Measurements from ENCODE around the gene GAGE12J. TPM values are rescaled to one million over a fixed set of nuclear protein-coding genes. Genes with fewer than 3 reads are reported as not detected.
"Not testable (repeated sequence)": the region's sequence is repeated elsewhere in the genome, so short reads cannot be mapped to it uniquely, and the experiment has no call there.

Gene GAGE12J
- total RNA-seq, 4 donors from 2014 or later: not detected

GRCh38 chrX:49309401-49309981 lies 12.3 kb upstream of the GAGE12J start:
- H3K9me3 ChIP-seq: no peaks in the 10 kb centered on the region
- WGBS, 2 donors: 0 to 32% methylated on average over 8 of the region's 8 CpGs
- no peaks in the 10 kb centered on the region for H3K27me3 ChIP-seq
- peak overlapping the region; percentile 45 to 86 (median 75) for H3K27ac ChIP-seq
- peaks cover 0 to 21% (median 10%) of the 10 kb centered on the region in 3 donors for H3K4me1 ChIP-seq
- no peaks in the 10 kb centered on the region for H3K36me3 ChIP-seq
- H3K4me3 ChIP-seq: peak overlapping the region; percentile 5 to 53 (median 32)
- TF ChIP-seq CTCF (IDR thresholded peaks at IDR 0.05) (no peak), POLR2A (IDR thresholded peaks at IDR 0.05) (no peak)
- no peak for DNase-seq
- intact Hi-C loops (cut with DNase I): no loop called here

GRCh38 chrX:49310371-49310770 lies 11.5 kb upstream of the GAGE12J start:
- Histone ChIP-seq H3K9me3 (no peaks in the 10 kb centered on the region), H3K27me3 (no peaks in the 10 kb centered on the region), H3K4me1 (peaks cover 0 to 21% (median 10%) of the 10 kb centered on the region in 3 donors), H3K27ac (peak overlapping the region in 2 of 4 donors; percentile 85 to 86), H3K36me3 (no peaks in the 10 kb centered on the region), H3K4me3 (no peak overlapping the region)
- intact Hi-C loops (cut with DNase I): no loop called here
- DNase-seq: no peak
- 73 to 83% methylated on average over 9 to 18 of the region's 18 CpGs for WGBS, 2 donors
- TF ChIP-seq POLR2A (IDR thresholded peaks at IDR 0.05): no peak

- intact Hi-C loops (cut with DNase I): no loop called here
- Histone ChIP-seq H3K27ac (no peak overlapping the region), H3K9me3 (no peaks in the 10 kb centered on the region), H3K27me3 (no peaks in the 10 kb centered on the region), H3K36me3 (no peaks in the 10 kb centered on the region), H3K4me1 (peaks cover 0 to 21% (median 10%) of the 10 kb centered on the region in 3 donors), H3K4me3 (no peak overlapping the region)
- TF ChIP-seq POLR2A (IDR thresholded peaks at IDR 0.05): no peak
- no peak for TF ChIP-seq CTCF (IDR thresholded peaks at IDR 0.05)
- DNase-seq: no peak
- WGBS, 2 donors: 53 to 84% methylated on average over 2 of the region's 2 CpGs
Observed at GRCh38 chrX:49312176-49312575, 9.7 kb upstream of the GAGE12J start.

GRCh38 chrX:49316085-49316484 lies 5.8 kb upstream of the GAGE12J start:
- no peaks in the 10 kb centered on the region for H3K4me1 ChIP-seq
- no peak overlapping the region for H3K4me3 ChIP-seq
- DNase-seq: no peak
- no peaks in the 10 kb centered on the region for H3K36me3 ChIP-seq
- TF ChIP-seq POLR2A (IDR thresholded peaks at IDR 0.05) (no peak), CTCF (IDR thresholded peaks at IDR 0.05) (no peak)
- no peak overlapping the region for H3K27ac ChIP-seq
- no peaks in the 10 kb centered on the region for H3K27me3 ChIP-seq
- 65 to 67% methylated on average over 4 of the region's 4 CpGs for WGBS, 2 donors
- intact Hi-C loops (cut with DNase I): no loop called here
- H3K9me3 ChIP-seq: no peaks in the 10 kb centered on the region

GRCh38 chrX:49322266-49322665 lies 429 bp downstream of the GAGE12J start:
- H3K4me1 ChIP-seq; H3K36me3 ChIP-seq; H3K27me3 ChIP-seq; H3K27ac ChIP-seq; H3K4me3 ChIP-seq; DNase-seq; intact Hi-C loops (cut with DNase I); H3K9me3 ChIP-seq: not testable (repeated sequence)
- WGBS, 2 donors: no CpG with 5 or more reads among the region's 27 CpGs

- intact Hi-C loops (cut with DNase I); DNase-seq; H3K4me3 ChIP-seq; H3K4me1 ChIP-seq; H3K36me3 ChIP-seq; H3K27me3 ChIP-seq; H3K27ac ChIP-seq; H3K9me3 ChIP-seq: not testable (repeated sequence)
- 54% methylated on average over 4 of the region's 7 CpGs; no CpG with 5 or more reads in 1 of the 2 donors for WGBS, 2 donors
Observed at GRCh38 chrX:49323735-49324134, 1.9 kb downstream of the GAGE12J start.

- H3K27me3 ChIP-seq; H3K4me1 ChIP-seq; H3K9me3 ChIP-seq; DNase-seq; H3K27ac ChIP-seq; H3K36me3 ChIP-seq; H3K4me3 ChIP-seq; intact Hi-C loops (cut with DNase I): not testable (repeated sequence)
- 77 to 100% methylated on average over 2 to 7 of the region's 11 CpGs for WGBS, 2 donors
Observed at GRCh38 chrX:49330421-49330820, 8.6 kb downstream of the GAGE12J start.

GRCh38 chrX:49331282-49331681 lies 9.4 kb downstream of the GAGE12J start, which contains the start of gene GAGE13:
GAGE13 (plus strand) TSS chrX:49331582; CDS start chrX:49332738, 1,156 bp downstream.
- H3K27ac ChIP-seq; H3K27me3 ChIP-seq; H3K4me3 ChIP-seq; H3K9me3 ChIP-seq; H3K4me1 ChIP-seq; H3K36me3 ChIP-seq; DNase-seq; intact Hi-C loops (cut with DNase I): not testable (repeated sequence)
- WGBS, 2 donors: no CpG with 5 or more reads among the region's 16 CpGs

GRCh38 chrX:49331841-49332240 lies 10.0 kb downstream of the GAGE12J start:
- H3K9me3 ChIP-seq; H3K4me3 ChIP-seq; H3K27ac ChIP-seq; H3K4me1 ChIP-seq; H3K36me3 ChIP-seq; H3K27me3 ChIP-seq; DNase-seq; intact Hi-C loops (cut with DNase I): not testable (repeated sequence)
- 100% methylated on average over 1 of the region's 26 CpGs; no CpG with 5 or more reads in 1 of the 2 donors for WGBS, 2 donors

GRCh38 chrX:49341449-49341848 lies 19.6 kb downstream of the GAGE12J start:
- DNase-seq; H3K27me3 ChIP-seq; H3K36me3 ChIP-seq; H3K4me3 ChIP-seq; H3K27ac ChIP-seq; H3K4me1 ChIP-seq; H3K9me3 ChIP-seq; intact Hi-C loops (cut with DNase I): not testable (repeated sequence)
- 92% methylated on average over 5 of the region's 24 CpGs; no CpG with 5 or more reads in 1 of the 2 donors for WGBS, 2 donors
